Measurements from ENCODE around the gene DAPP1. TPM values are rescaled to one million over a fixed set of nuclear protein-coding genes. Genes with fewer than 3 reads are reported as not detected.

The DAPP1 gene
- total and polyA plus RNA-seq, 2 experiments from 2014 or later: not detected

GRCh38 chr4:99838927-99839326 is 22.3 kb downstream of the DAPP1 start:
- H3K9me3 Mint-ChIP-seq: no peaks in the 10 kb centered on the region
- no peak overlapping the region for H3K27ac ChIP-seq (ENCODE audit: low read depth)
- no peak overlapping the region for H3K4me2 ChIP-seq
- no peaks in the 10 kb centered on the region for H3K36me3 Mint-ChIP-seq (ENCODE audit: low read depth)
- H3K27me3 Mint-ChIP-seq (ENCODE audit: insufficient read depth, low read depth, poor library complexity): peaks cover 8% of the 10 kb centered on the region
- no peak overlapping the region for H3K4me3 Mint-ChIP-seq
- H3K4me1 ChIP-seq (ENCODE audit: insufficient read depth): no peaks in the 10 kb centered on the region
- DNase-seq (ENCODE audit: low spot score) (no peak), ATAC-seq (no peak)
- H4K20me1 ChIP-seq (replicated peaks; ENCODE audit: insufficient read depth): no peaks in the 10 kb centered on the region
- no peaks in the 10 kb centered on the region for H3K4me1 Mint-ChIP-seq
- no peak for TF ChIP-seq NANOG (IDR thresholded peaks at IDR 0.05; ENCODE audit: borderline replicate concordance)
- TF ChIP-seq, protein P1, sequence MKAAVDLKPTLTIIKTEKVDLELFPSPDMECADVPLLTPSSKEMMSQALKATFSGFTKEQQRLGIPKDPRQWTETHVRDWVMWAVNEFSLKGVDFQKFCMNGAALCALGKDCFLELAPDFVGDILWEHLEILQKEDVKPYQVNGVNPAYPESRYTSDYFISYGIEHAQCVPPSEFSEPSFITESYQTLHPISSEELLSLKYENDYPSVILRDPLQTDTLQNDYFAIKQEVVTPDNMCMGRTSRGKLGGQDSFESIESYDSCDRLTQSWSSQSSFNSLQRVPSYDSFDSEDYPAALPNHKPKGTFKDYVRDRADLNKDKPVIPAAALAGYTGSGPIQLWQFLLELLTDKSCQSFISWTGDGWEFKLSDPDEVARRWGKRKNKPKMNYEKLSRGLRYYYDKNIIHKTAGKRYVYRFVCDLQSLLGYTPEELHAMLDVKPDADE (IDR thresholded peaks at IDR 0.05): no peak
- no peak for TF ChIP-seq EZH2phosphoT487 (IDR thresholded peaks at IDR 0.05; ENCODE audit: unreplicated experiment)
- TF ChIP-seq ZNF462 (CRISPR knock-in tag; IDR thresholded peaks at IDR 0.05): no peak
- TF ChIP-seq EZH2 (IDR thresholded peaks at IDR 0.05; ENCODE audit: low read depth, unreplicated experiment): no peak
- TF ChIP-seq, protein P2, sequence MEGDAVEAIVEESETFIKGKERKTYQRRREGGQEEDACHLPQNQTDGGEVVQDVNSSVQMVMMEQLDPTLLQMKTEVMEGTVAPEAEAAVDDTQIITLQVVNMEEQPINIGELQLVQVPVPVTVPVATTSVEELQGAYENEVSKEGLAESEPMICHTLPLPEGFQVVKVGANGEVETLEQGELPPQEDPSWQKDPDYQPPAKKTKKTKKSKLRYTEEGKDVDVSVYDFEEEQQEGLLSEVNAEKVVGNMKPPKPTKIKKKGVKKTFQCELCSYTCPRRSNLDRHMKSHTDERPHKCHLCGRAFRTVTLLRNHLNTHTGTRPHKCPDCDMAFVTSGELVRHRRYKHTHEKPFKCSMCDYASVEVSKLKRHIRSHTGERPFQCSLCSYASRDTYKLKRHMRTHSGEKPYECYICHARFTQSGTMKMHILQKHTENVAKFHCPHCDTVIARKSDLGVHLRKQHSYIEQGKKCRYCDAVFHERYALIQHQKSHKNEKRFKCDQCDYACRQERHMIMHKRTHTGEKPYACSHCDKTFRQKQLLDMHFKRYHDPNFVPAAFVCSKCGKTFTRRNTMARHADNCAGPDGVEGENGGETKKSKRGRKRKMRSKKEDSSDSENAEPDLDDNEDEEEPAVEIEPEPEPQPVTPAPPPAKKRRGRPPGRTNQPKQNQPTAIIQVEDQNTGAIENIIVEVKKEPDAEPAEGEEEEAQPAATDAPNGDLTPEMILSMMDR (conservative IDR thresholded peaks at IDR 0.05; ENCODE audit: low read depth in 2 of 2): no peak
- TF ChIP-seq CREB1 (CRISPR knock-in tag; IDR thresholded peaks at IDR 0.05; ENCODE audit: low read depth): no peak
- TF ChIP-seq, protein P3, sequence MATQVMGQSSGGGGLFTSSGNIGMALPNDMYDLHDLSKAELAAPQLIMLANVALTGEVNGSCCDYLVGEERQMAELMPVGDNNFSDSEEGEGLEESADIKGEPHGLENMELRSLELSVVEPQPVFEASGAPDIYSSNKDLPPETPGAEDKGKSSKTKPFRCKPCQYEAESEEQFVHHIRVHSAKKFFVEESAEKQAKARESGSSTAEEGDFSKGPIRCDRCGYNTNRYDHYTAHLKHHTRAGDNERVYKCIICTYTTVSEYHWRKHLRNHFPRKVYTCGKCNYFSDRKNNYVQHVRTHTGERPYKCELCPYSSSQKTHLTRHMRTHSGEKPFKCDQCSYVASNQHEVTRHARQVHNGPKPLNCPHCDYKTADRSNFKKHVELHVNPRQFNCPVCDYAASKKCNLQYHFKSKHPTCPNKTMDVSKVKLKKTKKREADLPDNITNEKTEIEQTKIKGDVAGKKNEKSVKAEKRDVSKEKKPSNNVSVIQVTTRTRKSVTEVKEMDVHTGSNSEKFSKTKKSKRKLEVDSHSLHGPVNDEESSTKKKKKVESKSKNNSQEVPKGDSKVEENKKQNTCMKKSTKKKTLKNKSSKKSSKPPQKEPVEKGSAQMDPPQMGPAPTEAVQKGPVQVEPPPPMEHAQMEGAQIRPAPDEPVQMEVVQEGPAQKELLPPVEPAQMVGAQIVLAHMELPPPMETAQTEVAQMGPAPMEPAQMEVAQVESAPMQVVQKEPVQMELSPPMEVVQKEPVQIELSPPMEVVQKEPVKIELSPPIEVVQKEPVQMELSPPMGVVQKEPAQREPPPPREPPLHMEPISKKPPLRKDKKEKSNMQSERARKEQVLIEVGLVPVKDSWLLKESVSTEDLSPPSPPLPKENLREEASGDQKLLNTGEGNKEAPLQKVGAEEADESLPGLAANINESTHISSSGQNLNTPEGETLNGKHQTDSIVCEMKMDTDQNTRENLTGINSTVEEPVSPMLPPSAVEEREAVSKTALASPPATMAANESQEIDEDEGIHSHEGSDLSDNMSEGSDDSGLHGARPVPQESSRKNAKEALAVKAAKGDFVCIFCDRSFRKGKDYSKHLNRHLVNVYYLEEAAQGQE (IDR thresholded peaks at IDR 0.05; ENCODE audit: unreplicated experiment): no peak
- TF ChIP-seq ZNF331 (CRISPR knock-in tag; IDR thresholded peaks at IDR 0.05; ENCODE audit: low read depth): no peak
- no peaks in the 10 kb centered on the region for H3K27me3 ChIP-seq (ENCODE audit: insufficient read depth)
- H3K27ac Mint-ChIP-seq: no peak overlapping the region; the same call in 1 of the 2 replicates
- H3F3A ChIP-seq (replicated peaks; ENCODE audit: low read depth): no peaks in the 10 kb centered on the region
- no peak overlapping the region for H2AFZ ChIP-seq
- no peaks in the 10 kb centered on the region for H3K9me2 ChIP-seq (ENCODE audit: insufficient read depth)
- H3K36me3 ChIP-seq (ENCODE audit: insufficient read depth): no peaks in the 10 kb centered on the region
- no peaks in the 10 kb centered on the region for H3K79me2 ChIP-seq (replicated peaks; ENCODE audit: insufficient read depth)
- H3K4me3 ChIP-seq: no peak overlapping the region

All from GM23338 (cell line).